CD4-positive, alpha-beta T cell (primary cell): Measurements from ENCODE around the gene CHRNB4. TPM values are rescaled to one million over a fixed set of nuclear protein-coding genes. Genes with fewer than 3 reads are reported as not detected.
"Not testable (repeated sequence)": the region's sequence is repeated elsewhere in the genome, so short reads cannot be mapped to it uniquely, and the experiment has no call there.

Experiments
- ATAC-seq: fragments of 200-7000 bp; cut with Tn5 transposase; one replicate; pipeline ENCODE4 v1.10.0; 2022; ENCODE audit warnings: mild to moderate bottlenecking; ENCODE audit not compliant: poor library complexity
- CTCF ChIA-PET: fragments of 350-600 bp; sonication (Branson Sonifier 250); formaldehyde crosslinking; loops from one replicate; lab custom pipeline; 2021; ENCODE audit warnings: antibody characterized with exemption, inconsistent platforms; lab: Charles Lee
- POLR2A ChIA-PET: fragments of 350-600 bp; sonication (Branson Sonifier 250); formaldehyde crosslinking; loops from one replicate; lab custom pipeline; 2021; ENCODE audit warnings: antibody characterized with exemption, inconsistent platforms; lab: Charles Lee
- DNase-seq, 14 experiments: peaks; one replicate each; pipeline ENCODE4 v3.0.0-alpha.2; 2013 to 2020; ENCODE audit warnings: mixed read lengths in 2 of 14
- H3K27ac ChIP-seq, 2 donors: one replicate each; pipeline versions ENCODE4 v1.5.1 to v1.7.0; 2013; ENCODE audit warnings: low read length in 2 of 2, low read depth in 1 of 2, mild to moderate bottlenecking in 1 of 2
- H3K27me3 ChIP-seq, 2 experiments: 1 replicate in 1 of 2; 2 replicates in 1 of 2; pipeline versions ENCODE4 v1.6.1 to v1.7.0; 2013; ENCODE audit warnings: low read length in 2 of 2, control low read depth in 1 of 2, mild to moderate bottlenecking in 1 of 2, moderate library complexity in 1 of 2; ENCODE audit not compliant: insufficient read depth in 2 of 2, control insufficient read depth in 1 of 2
- H3K36me3 ChIP-seq: one replicate; pipeline ENCODE4 v1.6.1; 2013; ENCODE audit warnings: low read length, control low read depth; ENCODE audit not compliant: insufficient read depth
- H3K4me1 ChIP-seq: one replicate; pipeline ENCODE4 v1.6.1; 2013; ENCODE audit warnings: low read length, control low read depth; ENCODE audit not compliant: insufficient read depth
- H3K4me3 ChIP-seq: one replicate; pipeline ENCODE4 v1.5.1; 2013; ENCODE audit warnings: mild to moderate bottlenecking, low read length, moderate library complexity
- H3K9me3 ChIP-seq, 2 experiments: 1 replicate in 1 of 2; 2 replicates in 1 of 2; pipeline versions ENCODE4 v1.6.1 to v1.7.0; 2013; ENCODE audit warnings: low read length in 2 of 2, mild to moderate bottlenecking in 2 of 2, control low read depth in 1 of 2, moderate library complexity in 1 of 2; ENCODE audit not compliant: control insufficient read depth in 1 of 2, insufficient read depth in 1 of 2
- H3K27ac Mint-ChIP-seq: one replicate; pipeline ENCODE4 v1.8.0; 2020; ENCODE audit warnings: mixed read lengths
- H3K27me3 Mint-ChIP-seq: one replicate; pipeline ENCODE4 v1.8.0; 2021; ENCODE audit warnings: mixed read lengths
- H3K36me3 Mint-ChIP-seq: one replicate; pipeline ENCODE4 v1.8.0; 2021; ENCODE audit warnings: low read depth, mixed read lengths
- H3K4me1 Mint-ChIP-seq: one replicate; pipeline ENCODE4 v1.8.0; 2021; ENCODE audit warnings: low read depth, mixed read lengths
- H3K4me3 Mint-ChIP-seq: one replicate; pipeline ENCODE4 v1.8.0; 2020; ENCODE audit warnings: mild to moderate bottlenecking, mixed read lengths
- H3K9me3 Mint-ChIP-seq: one replicate; pipeline ENCODE4 v1.8.0; 2020; ENCODE audit warnings: mixed read lengths
- intact Hi-C, 2 experiments: fragments of 100-400 bp; cut with DNase I in 1 of 2; cut with micrococcal nuclease in 1 of 2; formaldehyde crosslinking; loops; one replicate each; pipeline versions ENCODE4 v1.15.1 to v1.9.0; 2023 to 2025; cut with DNase I, micrococcal nuclease
- total RNA-seq, 174 experiments: library from RNA in 2 of 174; stranded (reverse) in 2 of 174; gene quantifications; one replicate each; pipeline ENCODE4 v1.2.3 and lab custom pipeline; 2021 to 2026
- TF ChIP-seq, protein P1 (sequence below): fragments of 200-600 bp; IDR thresholded peaks from one replicate; pipeline ENCODE4 v1.8.0; 2022; ENCODE audit warnings: antibody characterized with exemption, mild to moderate bottlenecking

CHRNB4 gene
- total RNA-seq, 2 experiments from 2014 or later: not detected

DNA sequence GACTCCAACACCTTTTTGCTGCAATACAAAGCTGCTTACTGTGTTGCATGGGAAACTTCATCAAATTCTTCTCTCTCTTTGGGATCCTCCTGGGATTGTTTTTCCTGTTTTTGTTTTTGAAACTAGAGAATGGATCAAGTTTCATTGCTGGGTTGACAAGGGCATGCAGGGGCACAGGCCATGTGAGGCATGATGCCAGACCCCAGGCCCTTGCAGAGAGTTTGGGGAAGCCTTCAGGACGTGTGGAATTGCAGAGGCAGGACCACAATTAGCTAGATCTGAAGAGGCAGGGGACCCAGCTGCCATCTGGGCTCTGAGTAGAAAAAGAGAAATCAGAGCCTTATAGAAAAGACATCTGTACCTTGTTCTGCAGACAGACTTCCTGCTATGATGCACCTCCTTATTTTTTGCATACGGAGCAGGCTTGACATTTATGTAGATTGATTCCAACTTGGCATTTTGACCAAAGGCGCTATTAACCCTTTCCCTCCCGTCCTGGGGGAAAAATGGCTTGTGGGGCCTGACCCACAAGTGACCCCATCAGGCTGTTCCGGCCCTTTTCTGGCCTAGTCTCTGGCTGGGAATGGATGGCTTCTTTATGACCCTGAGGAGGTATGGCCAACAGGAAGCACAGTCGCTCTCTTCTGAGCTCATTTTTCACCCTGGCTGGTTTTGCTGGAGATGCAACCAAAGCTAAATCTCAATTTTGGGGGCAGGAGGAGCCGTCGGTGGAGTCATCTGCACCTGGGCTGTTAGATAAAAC is 44.3 kb upstream of the CHRNB4 start:
- H3K4me1 Mint-ChIP-seq: peaks cover 11% of the 10 kb centered on the region
- Histone ChIP-seq H3K4me1 (no peaks in the 10 kb centered on the region), H3K36me3 (no peaks in the 10 kb centered on the region), H3K4me3 (no peak overlapping the region), H3K27ac (no peak overlapping the region), H3K9me3 (no peaks in the 10 kb centered on the region), H3K27me3 (no peaks in the 10 kb centered on the region)
- TF ChIP-seq, protein P1, sequence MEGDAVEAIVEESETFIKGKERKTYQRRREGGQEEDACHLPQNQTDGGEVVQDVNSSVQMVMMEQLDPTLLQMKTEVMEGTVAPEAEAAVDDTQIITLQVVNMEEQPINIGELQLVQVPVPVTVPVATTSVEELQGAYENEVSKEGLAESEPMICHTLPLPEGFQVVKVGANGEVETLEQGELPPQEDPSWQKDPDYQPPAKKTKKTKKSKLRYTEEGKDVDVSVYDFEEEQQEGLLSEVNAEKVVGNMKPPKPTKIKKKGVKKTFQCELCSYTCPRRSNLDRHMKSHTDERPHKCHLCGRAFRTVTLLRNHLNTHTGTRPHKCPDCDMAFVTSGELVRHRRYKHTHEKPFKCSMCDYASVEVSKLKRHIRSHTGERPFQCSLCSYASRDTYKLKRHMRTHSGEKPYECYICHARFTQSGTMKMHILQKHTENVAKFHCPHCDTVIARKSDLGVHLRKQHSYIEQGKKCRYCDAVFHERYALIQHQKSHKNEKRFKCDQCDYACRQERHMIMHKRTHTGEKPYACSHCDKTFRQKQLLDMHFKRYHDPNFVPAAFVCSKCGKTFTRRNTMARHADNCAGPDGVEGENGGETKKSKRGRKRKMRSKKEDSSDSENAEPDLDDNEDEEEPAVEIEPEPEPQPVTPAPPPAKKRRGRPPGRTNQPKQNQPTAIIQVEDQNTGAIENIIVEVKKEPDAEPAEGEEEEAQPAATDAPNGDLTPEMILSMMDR: no peak
- no peak for DNase-seq
- POLR2A ChIA-PET: no interaction called here
- no peak overlapping the region for H3K4me3 Mint-ChIP-seq
- H3K36me3 Mint-ChIP-seq: no peaks in the 10 kb centered on the region
- no peak overlapping the region for H3K27ac Mint-ChIP-seq
- H3K27me3 Mint-ChIP-seq: no peaks in the 10 kb centered on the region
- intact Hi-C loops: no loop called here
- CTCF ChIA-PET: interaction anchor here (0.6 kb wide), 1 partner anchor 205 kb away, joined by 3 read pairs; no protein-coding TSS in a partner anchor
- no peak for ATAC-seq
- no peaks in the 10 kb centered on the region for H3K9me3 Mint-ChIP-seq

DNA sequence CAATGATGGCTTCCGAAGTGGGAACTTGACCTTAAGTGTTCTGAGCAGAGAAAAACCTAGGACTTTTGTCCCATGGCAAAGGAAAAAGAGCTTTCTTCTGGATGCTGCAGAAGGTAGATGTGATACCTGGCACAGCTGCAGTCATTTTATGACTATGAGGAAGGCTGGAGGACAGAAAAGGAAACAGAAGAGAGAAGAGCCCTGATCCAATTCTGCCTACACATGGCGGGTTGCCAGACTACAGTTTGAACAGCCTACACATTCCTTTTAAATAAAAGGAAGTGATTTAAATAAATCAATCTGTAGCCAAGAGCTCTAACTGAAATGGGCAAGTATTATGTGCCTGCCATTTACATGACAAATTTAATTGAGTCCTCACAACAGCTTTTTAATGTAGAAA is 43.6 kb upstream of the CHRNB4 start:
- TF ChIP-seq, protein P1: no peak
- H3K4me3 ChIP-seq: no peak overlapping the region
- H3K9me3 ChIP-seq: no peaks in the 10 kb centered on the region
- ATAC-seq: no peak
- no peak for DNase-seq
- Mint-ChIP-seq H3K9me3 (no peaks in the 10 kb centered on the region), H3K27ac (no peak overlapping the region), H3K36me3 (no peaks in the 10 kb centered on the region), H3K4me1 (peaks cover 11% of the 10 kb centered on the region), H3K27me3 (no peaks in the 10 kb centered on the region), H3K4me3 (no peak overlapping the region)
- H3K27me3 ChIP-seq: no peaks in the 10 kb centered on the region
- ChIA-PET CTCF (no interaction called here), POLR2A (no interaction called here)
- no peak overlapping the region for H3K27ac ChIP-seq
- H3K36me3 ChIP-seq: no peaks in the 10 kb centered on the region
- intact Hi-C loops: no loop called here
- H3K4me1 ChIP-seq: no peaks in the 10 kb centered on the region

DNA sequence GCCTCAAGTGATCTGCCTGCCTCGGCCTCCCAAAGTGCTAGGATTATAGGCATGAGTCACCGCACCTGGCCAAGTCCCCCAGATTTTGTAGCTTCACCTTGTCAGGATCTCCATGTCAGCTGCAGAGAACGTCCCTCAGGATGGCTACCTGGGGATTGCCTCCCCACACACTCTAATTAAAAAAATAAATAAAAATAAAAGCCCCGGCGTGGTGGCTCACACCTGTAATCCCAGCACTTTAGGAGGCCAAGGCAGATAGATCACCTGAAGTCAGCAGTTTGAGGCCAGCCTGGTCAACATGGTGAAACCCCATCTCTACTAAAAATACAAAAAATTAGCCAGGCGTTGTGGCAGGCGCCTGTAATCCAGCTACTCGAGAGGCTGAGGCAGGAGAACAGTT is 42.6 kb upstream of the CHRNB4 start:
- H3K27me3 ChIP-seq, H3K4me3 ChIP-seq, H3K36me3 Mint-ChIP-seq, H3K27ac Mint-ChIP-seq, H3K4me3 Mint-ChIP-seq, intact Hi-C loops, H3K27me3 Mint-ChIP-seq, CTCF ChIA-PET, DNase-seq, H3K36me3 ChIP-seq, H3K9me3 Mint-ChIP-seq, ATAC-seq, H3K4me1 ChIP-seq, H3K27ac ChIP-seq, H3K9me3 ChIP-seq, POLR2A ChIA-PET: not testable (repeated sequence)
- peaks cover 11% of the 10 kb centered on the region for H3K4me1 Mint-ChIP-seq
